NCI-H510A (cell line): ENCODE data around the gene LRRK2.
"Not testable (repeated sequence)": the region's sequence is repeated elsewhere in the genome, so short reads cannot be mapped to it uniquely, and the experiment has no call there.

Source experiments
- DNase-seq: peaks from one replicate; lab custom pipeline; 2025; lab: John Stamatoyannopoulos, UW

LRRK2 gene

DNA sequence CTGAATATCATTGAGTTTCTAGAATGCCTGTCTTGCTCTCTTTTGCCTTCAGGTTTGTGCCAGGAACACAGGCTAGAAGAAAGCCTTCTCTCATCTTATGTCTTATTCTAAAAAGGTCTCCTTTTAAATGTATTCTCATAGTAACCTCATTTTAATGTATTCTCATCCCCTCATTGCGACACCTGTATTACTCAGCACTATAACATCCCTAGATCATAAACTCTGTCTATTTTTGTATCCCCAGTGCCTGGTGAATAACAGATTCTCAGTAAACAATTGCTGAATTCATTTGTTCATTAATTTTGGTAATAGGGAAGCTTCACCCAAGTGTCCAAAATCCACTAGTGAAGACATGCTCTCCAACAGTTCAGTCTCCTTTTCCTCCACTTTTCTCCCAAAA is 8.8 kb upstream of the LRRK2 start:
- DNase-seq, result no peak

DNA sequence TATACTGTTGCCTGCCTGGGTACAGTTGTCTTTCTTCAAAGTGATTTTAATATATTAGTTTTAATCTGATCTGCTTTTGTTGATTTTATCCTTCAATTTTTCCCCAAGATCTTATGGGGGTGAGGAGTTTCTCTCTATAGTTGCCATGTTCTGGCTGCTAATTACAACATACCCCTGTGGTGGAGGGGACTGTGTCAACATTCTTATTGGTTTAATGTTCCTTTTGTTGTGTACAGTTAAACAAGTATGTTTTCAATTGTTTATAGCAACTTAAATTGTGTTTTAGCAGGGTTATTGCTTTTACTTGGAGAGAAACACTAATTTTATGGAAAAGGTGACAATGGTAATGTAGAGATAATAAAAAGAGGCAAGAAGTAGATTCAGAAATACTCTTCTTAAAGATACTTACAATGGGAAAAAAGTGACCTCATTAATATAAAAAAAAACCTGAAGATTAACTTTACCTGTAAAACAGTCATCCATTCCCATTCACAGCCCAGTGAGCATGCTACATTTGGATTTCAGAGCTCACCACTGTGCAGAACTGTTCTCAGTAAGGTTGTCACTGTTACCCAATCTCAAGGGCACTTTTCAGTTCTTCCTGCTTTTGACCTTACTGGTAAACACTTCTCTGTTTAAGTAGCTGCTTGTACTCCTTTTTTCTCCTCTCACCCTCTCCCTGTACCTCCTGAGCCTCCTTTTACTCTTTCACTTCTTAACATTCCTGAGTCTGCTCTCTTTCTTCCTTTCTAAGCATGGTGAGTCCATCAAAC is 8.1 kb upstream of the LRRK2 start:
- DNase-seq, result no peak

DNA sequence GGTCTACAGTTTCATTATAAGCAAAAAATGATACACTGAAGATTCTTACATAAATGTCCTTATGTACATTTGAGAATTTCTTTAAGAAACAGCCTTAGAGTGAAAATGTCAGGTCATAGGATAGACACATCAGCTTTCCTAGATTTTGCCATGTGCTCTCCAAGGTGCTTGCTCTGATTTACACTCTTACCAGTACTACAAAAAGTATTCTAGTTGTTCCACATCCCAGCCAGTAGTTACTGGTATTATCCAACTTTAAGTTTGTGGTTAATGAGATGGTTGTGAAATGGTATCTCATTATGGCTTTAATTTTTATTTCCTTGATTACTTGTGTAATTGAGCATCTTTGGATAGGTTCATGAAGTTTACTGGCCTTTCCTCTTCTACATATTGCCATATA is 5.0 kb upstream of the LRRK2 start:
- no peak for DNase-seq

DNA sequence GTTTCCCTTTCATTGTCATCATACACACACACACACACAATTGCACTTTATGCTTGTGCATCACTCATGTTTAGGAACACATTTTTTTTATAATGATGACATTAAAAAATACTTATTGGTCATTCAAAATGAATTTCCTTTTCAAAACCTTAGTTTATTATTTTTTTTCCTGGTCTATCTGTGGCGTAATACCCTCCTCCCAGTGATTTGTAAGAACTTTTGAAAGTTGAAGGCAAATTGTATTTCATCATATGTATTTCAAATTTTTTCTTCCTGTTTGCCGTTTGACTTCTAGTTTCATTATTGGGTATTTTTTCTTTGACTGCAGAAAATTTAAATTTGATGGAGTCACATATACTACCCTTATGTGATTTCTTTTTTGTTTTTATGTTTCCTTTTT is 2.5 kb upstream of the LRRK2 start:
- no peak for DNase-seq

GRCh38 chr12:40223646-40224045 is 1.2 kb upstream of the LRRK2 start:
- no peak for DNase-seq

DNA sequence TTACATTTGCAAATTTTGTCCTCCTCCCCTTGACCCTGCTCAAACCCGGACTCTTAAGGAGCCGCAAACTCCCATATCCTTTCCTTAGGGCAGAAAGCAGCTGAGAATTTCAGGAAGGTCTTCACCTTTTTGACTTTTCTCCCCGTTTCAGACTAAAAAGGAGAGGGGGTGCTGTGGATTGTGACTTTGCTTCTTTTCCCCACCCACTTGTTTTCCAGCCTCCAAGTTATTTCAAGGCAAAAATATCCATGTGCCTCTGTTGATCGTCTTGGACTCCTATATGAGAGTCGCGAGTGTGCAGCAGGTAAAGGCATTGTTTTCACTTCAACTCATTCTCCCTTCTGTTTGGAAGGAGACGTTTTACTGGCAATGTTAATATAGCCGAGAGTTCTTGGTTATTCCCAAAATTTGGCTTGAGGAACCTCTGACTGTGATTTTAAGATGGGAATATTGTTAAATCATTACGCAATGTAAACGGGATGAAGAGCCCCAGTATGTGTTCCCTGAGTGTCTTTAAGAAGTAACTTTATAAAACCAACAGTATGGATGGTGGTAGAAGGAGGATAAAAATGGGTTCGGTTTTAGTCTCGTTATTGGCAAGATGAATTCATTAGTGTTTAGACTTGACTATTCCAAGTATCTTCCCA is 663 bp downstream of the LRRK2 start:
- DNase-seq, result no peak

DNA sequence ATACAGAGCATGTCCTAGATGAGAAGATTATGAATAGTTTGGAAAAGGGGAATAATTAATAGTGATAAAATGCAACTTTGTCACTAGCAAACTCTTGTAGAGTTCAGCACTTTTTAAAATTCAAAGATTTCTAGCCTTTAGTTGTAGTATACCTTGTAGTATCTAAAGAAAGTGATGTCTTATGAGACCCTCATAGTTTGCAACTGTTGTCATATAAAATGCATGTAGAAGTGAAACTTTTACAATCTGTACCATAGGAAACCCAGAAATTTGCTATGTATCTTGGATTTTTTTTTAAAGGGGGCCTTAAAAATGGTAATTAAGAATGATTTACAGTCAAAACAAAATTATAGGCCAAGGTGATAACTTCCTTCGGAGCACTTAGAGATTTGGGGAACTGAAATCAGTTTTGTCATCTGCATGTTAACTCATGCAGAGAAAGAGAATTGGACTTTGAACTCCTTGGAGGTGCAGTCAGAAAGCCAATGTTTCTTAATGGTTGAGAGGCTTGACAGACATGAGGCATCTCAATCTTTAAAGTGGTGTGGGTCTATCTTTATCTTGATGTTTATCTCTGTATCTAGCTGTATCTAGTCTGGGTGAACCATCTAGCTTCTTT is 1.3 kb downstream of the LRRK2 start:
- no peak for DNase-seq

GRCh38 chr12:40226705-40227104 is 1.9 kb downstream of the LRRK2 start:
- DNase-seq, result no peak

DNA sequence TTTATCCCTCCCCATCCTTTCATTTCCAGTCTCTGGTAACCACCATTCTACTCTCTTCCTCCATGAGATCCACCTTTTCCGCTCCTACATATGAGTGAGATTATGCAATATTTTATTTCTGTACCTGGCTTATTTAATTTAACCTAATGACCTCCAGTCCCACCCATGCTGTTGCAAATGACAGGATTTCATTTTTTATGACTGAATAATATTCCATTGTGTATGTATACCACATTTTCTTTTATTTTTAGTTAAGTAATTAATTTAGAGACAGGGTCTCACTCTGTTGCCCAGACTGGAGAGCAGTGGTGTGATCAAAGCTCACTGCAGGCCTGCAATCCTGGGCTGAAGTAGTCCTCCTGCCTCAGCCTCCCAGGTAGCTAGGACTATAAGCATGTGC is 2.6 kb downstream of the LRRK2 start:
- DNase-seq, result no peak

GRCh38 chr12:40228727-40229126 is 3.9 kb downstream of the LRRK2 start:
- no peak for DNase-seq

GRCh38 chr12:40229690-40230651 is 5.2 kb downstream of the LRRK2 start:
- DNase-seq, result no peak

DNA sequence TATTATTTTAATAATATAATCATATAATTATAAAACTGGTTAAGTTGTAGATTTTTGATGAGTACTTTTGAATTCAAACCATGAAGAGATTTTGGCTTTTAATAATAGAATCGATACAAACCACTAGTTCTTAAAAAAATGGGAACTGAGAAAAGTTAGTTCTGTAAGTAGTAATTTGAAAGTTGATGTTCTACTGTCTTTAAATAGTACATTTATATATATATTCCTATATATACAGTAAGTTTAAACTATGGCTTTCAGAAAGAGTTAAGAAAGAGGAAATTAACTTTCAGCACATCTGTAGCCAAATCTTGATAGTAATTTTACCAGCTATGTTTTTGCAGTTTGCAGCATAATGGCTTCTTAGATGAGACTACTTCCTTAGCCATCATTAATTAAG is 7.8 kb downstream of the LRRK2 start:
- no peak for DNase-seq

- no peak for DNase-seq
Measured at GRCh38 chr12:40233741-40234367, 9.1 kb downstream of the LRRK2 start.

GRCh38 chr12:40236357-40236850 is 11.6 kb downstream of the LRRK2 start:
- no peak for DNase-seq

- DNase-seq, result no peak
Measured at GRCh38 chr12:40238266-40238902, 13.6 kb downstream of the LRRK2 start.

DNA sequence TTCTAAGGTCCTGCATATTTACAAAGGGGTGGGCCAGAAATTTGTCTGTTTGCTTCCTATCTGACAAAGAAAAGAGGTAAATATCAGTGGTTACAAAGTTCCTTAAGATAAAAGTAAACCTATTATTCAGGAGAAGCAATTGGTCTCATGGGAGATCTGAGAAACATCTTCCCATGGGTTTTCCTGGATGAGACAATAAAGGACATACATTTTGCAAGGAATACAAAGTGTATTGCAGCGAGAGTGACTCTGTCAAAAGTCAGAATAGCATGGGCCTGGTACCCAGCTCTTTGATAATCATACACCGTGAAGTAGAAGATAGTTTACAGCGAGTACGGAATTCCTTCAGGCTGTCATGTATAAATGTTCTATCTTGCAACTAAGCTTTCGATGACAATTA is 14.2 kb downstream of the LRRK2 start:
- DNase-seq, result no peak

GRCh38 chr12:40240779-40241178 is 16.0 kb downstream of the LRRK2 start:
- DNase-seq, result no peak

- no peak for DNase-seq
Measured at GRCh38 chr12:40241741-40242140, 16.9 kb downstream of the LRRK2 start.

- DNase-seq, result not testable (repeated sequence)
Measured at GRCh38 chr12:40244526-40245156, 19.8 kb downstream of the LRRK2 start.

GRCh38 chr12:40248034-40248433 is 23.2 kb downstream of the LRRK2 start:
- DNase-seq, result no peak
